Hepatocyte (in vitro differentiated cells): ENCODE results near the gene PIP. TPM values are rescaled to one million over a fixed set of nuclear protein-coding genes. Genes with fewer than 3 reads are reported as not detected.

ENCODE experiments used
- DNase-seq: peaks from one replicate; pipeline ENCODE4 v3.0.0-alpha.2; 2016; ENCODE audit warnings: low spot score
- H2AFZ ChIP-seq: fragments of 200-600 bp; sonication (generic); 2 replicates; pipeline ENCODE4 v1.6.0; 2016; ENCODE audit warnings: antibody characterized with exemption, mild to moderate bottlenecking
- H3K27ac ChIP-seq: fragments of 200-600 bp; sonication (generic); 2 replicates; pipeline ENCODE4 v1.5.1; 2016; ENCODE audit warnings: mild to moderate bottlenecking
- H3K27me3 ChIP-seq: fragments of 200-600 bp; sonication (generic); 2 replicates; pipeline ENCODE4 v1.6.1; 2016
- H3K36me3 ChIP-seq: fragments of 200-600 bp; sonication (generic); replicated peaks from 2 replicates; pipeline ENCODE4 v1.5.1; 2016; ENCODE audit warnings: low read depth; ENCODE audit not compliant: insufficient read depth
- H3K4me1 ChIP-seq: fragments of 200-600 bp; sonication (generic); 2 replicates; pipeline ENCODE4 v1.5.1; 2016; ENCODE audit warnings: mild to moderate bottlenecking, moderate library complexity; ENCODE audit not compliant: insufficient read depth
- H3K4me2 ChIP-seq: fragments of 200-600 bp; sonication (generic); 2 replicates; pipeline ENCODE4 v1.6.0; 2016
- H3K4me3 ChIP-seq: fragments of 200-600 bp; sonication (generic); 2 replicates; pipeline ENCODE4 v1.5.1; 2016; ENCODE audit warnings: mild to moderate bottlenecking
- H3K79me2 ChIP-seq: fragments of 200-600 bp; sonication (generic); 2 replicates; pipeline ENCODE4 v1.6.0; 2017; ENCODE audit warnings: mild to moderate bottlenecking
- H3K9me2 ChIP-seq: fragments of 200-600 bp; sonication (generic); replicated peaks from 2 replicates; pipeline ENCODE4 v1.6.0; 2017; ENCODE audit warnings: mild to moderate bottlenecking; ENCODE audit not compliant: insufficient read depth
- H3K9me3 ChIP-seq: fragments of 200-600 bp; sonication (generic); 2 replicates; pipeline ENCODE4 v1.5.1; 2016; ENCODE audit warnings: low read depth, mild to moderate bottlenecking
- H4K20me1 ChIP-seq: fragments of 200-600 bp; sonication (generic); 2 replicates; pipeline ENCODE4 v1.6.0; 2016; ENCODE audit warnings: mild to moderate bottlenecking; ENCODE audit not compliant: insufficient read depth, poor library complexity, severe bottlenecking
- CTCF ChIP-seq: fragments of 200-600 bp; sonication (generic); IDR thresholded peaks from 2 replicates; pipeline ENCODE4 v1.5.1; 2016; ENCODE audit warnings: antibody characterized with exemption, mild to moderate bottlenecking; ENCODE audit not compliant: poor library complexity
- EZH2 ChIP-seq: fragments of 200-600 bp; sonication (generic); IDR thresholded peaks from 2 replicates; pipeline ENCODE4 v1.6.1; 2016; ENCODE audit warnings: antibody characterized with exemption, mild to moderate bottlenecking, borderline replicate concordance
- EZH2phosphoT487 ChIP-seq: fragments of 200-600 bp; sonication (generic); IDR thresholded peaks from one replicate; pipeline ENCODE4 v1.6.1; 2018; ENCODE audit warnings: antibody characterized with exemption, mild to moderate bottlenecking, low read depth, moderate library complexity; ENCODE audit not compliant: unreplicated experiment, severe bottlenecking
- WGBS: methylation state at CpG from one replicate; pipeline ENCODE4 v1.1.6; 2016; ENCODE audit warnings: low lambda C conversion rate; ENCODE audit errors: missing lambda C conversion rate; 5-methylcytosine and 5-hydroxymethylcytosine counted together
- polyA plus RNA-seq: library from polyadenylated mRNA; unstranded; fragments of >200 nt; fragmentation: Nextera tagmentation; extraction: Ambion mirVana; gene quantifications from 2 replicates; pipeline ENCODE4 v1.2.1, GENCODE V29; 2016
- total RNA-seq: library from RNA; depleted of rRNA; stranded (reverse); fragments of >200 nt; gene quantifications from 2 replicates; pipeline ENCODE4 v1.2.3, GENCODE V29; 2014

The PIP gene
- total and polyA plus RNA-seq, 2 experiments from 2014 or later = not detected

- Histone ChIP-seq H3K27ac (no peak overlapping the region), H3K79me2 (no peaks in the 10 kb centered on the region), H3K4me1 (no peaks in the 10 kb centered on the region), H3K36me3 (no peaks in the 10 kb centered on the region), H3K9me3 (no peaks in the 10 kb centered on the region), H3K4me3 (no peak overlapping the region), H3K4me2 (no peak overlapping the region), H3K9me2 (no peaks in the 10 kb centered on the region), H2AFZ (no peak overlapping the region), H3K27me3 (no peaks in the 10 kb centered on the region), H4K20me1 (no peaks in the 10 kb centered on the region)
- 50% methylated on average over 1 of the region's 1 CpG for WGBS
- TF ChIP-seq EZH2phosphoT487 (no peak), EZH2 (no peak), CTCF (no peak)
- no peak for DNase-seq
These were observed 53.7 kb downstream of the PIP start for GRCh38 chr7:143185551-143185950.

GRCh38 chr7:143188994-143189393 is 57.1 kb downstream of the PIP start:
- Histone ChIP-seq H3K79me2 (no peaks in the 10 kb centered on the region), H3K4me2 (no peak overlapping the region), H3K9me2 (no peaks in the 10 kb centered on the region), H3K36me3 (no peaks in the 10 kb centered on the region), H3K4me1 (no peaks in the 10 kb centered on the region), H3K27me3 (no peaks in the 10 kb centered on the region), H3K27ac (no peak overlapping the region), H3K9me3 (no peaks in the 10 kb centered on the region), H4K20me1 (no peaks in the 10 kb centered on the region), H2AFZ (no peak overlapping the region), H3K4me3 (no peak overlapping the region)
- TF ChIP-seq EZH2 (no peak), CTCF (no peak), EZH2phosphoT487 (no peak)
- no peak for DNase-seq
- 52% methylated on average over 6 of the region's 6 CpGs for WGBS

Other genes with a start within 250 kb of the PIP start
- gene TRPV6, start 246.3 kb upstream of the PIP start, total RNA-seq = 3.5 and 5.9 TPM in 2 replicates
- gene TRPV6, start 246.3 kb upstream of the PIP start, polyA plus RNA-seq = 3.7 and 8.5 TPM in 2 replicates
- not detected in 2 replicates for gene TRPV5, start 198.3 kb upstream of the PIP start, total RNA-seq
- gene TRPV5, start 198.3 kb upstream of the PIP start, polyA plus RNA-seq = not detected in 2 replicates
- gene LLCFC1, start 192.6 kb upstream of the PIP start, total RNA-seq = not detected in 2 replicates
- not detected in 2 replicates for gene LLCFC1, start 192.6 kb upstream of the PIP start, polyA plus RNA-seq
- gene KEL, start 169.7 kb upstream of the PIP start, total RNA-seq = 8.7 and 22.4 TPM in 2 replicates
- gene KEL, start 169.7 kb upstream of the PIP start, polyA plus RNA-seq = 12.7 and 12.8 TPM in 2 replicates
- gene OR9A2, start 104.9 kb upstream of the PIP start, total RNA-seq = not detected in 2 replicates
- not detected in 2 replicates for gene OR9A2, start 104.9 kb upstream of the PIP start, polyA plus RNA-seq
- not detected in 2 replicates for gene OR6V1, start 79.7 kb upstream of the PIP start, total RNA-seq
- 0.34 TPM in 1 of 2 replicates, not detected in the other for gene OR6V1, start 79.7 kb upstream of the PIP start, polyA plus RNA-seq
- not detected in 2 replicates for gene TAS2R39, start 51.3 kb downstream of the PIP start, total RNA-seq
- 0.56 TPM in 1 of 2 replicates, not detected in the other for gene TAS2R39, start 51.3 kb downstream of the PIP start, polyA plus RNA-seq
- gene TAS2R40, start 90.0 kb downstream of the PIP start, total RNA-seq = not detected in 2 replicates
- gene TAS2R40, start 90.0 kb downstream of the PIP start, polyA plus RNA-seq = not detected in 2 replicates
- gene GSTK1, start 131.4 kb downstream of the PIP start, total RNA-seq = 224 and 233 TPM in 2 replicates
- gene GSTK1, start 131.4 kb downstream of the PIP start, polyA plus RNA-seq = 217 and 243 TPM in 2 replicates
- 19.8 and 21.0 TPM in 2 replicates for gene TMEM139, start 152.9 kb downstream of the PIP start, total RNA-seq
- 9.1 and 15.6 TPM in 2 replicates for gene TMEM139, start 152.9 kb downstream of the PIP start, polyA plus RNA-seq
- gene CASP2, start 156.3 kb downstream of the PIP start, total RNA-seq = 11.9 and 13.6 TPM in 2 replicates
- 8.5 and 10.6 TPM in 2 replicates for gene CASP2, start 156.3 kb downstream of the PIP start, polyA plus RNA-seq
- 0.04 TPM in 1 of 2 replicates, not detected in the other for gene CLCN1, start 184.0 kb downstream of the PIP start, total RNA-seq
- 0.07 TPM in 1 of 2 replicates, not detected in the other for gene CLCN1, start 184.0 kb downstream of the PIP start, polyA plus RNA-seq
- gene FAM131B, start 230.6 kb downstream of the PIP start, total RNA-seq = 1.9 and 2.5 TPM in 2 replicates
- 0.87 and 1.6 TPM in 2 replicates for gene FAM131B, start 230.6 kb downstream of the PIP start, polyA plus RNA-seq
- 25.0 and 31.8 TPM in 2 replicates for gene ZYX, start 249.3 kb downstream of the PIP start, total RNA-seq
- gene ZYX, start 249.3 kb downstream of the PIP start, polyA plus RNA-seq = 187 and 202 TPM in 2 replicates